ENCODE data around the gene ZNF197. TPM values are rescaled to one million over a fixed set of nuclear protein-coding genes. Genes with fewer than 3 reads are reported as not detected.
A peak's percentile ranks its signal among the peaks of the same experiment; 100 is the strongest.

Gene ZNF197
- total RNA-seq, 1 experiment from 2014 or later, result 15.8 TPM

GRCh38 chr3:44659015-44659414, 34.2 kb downstream of the ZNF197 start:
- no peaks in the 10 kb centered on the region for H3K27me3 Mint-ChIP-seq (ENCODE audit: insufficient read depth, unreplicated experiment)
- H3K4me3 Mint-ChIP-seq (ENCODE audit: unreplicated experiment), result no peak overlapping the region
- TF ChIP-seq CTCF (IDR thresholded peaks at IDR 0.05; ENCODE audit: unreplicated experiment), result no peak
- H3K4me1 Mint-ChIP-seq (ENCODE audit: insufficient read depth, unreplicated experiment), result no peaks in the 10 kb centered on the region
- peaks cover 73% of the 10 kb centered on the region for H3K36me3 Mint-ChIP-seq (ENCODE audit: insufficient read depth, unreplicated experiment)
- intact Hi-C loops (cut with micrococcal nuclease), result no loop called here
- H3K27ac Mint-ChIP-seq (ENCODE audit: low read depth, unreplicated experiment), result no peak overlapping the region
- H3K9me3 Mint-ChIP-seq (ENCODE audit: unreplicated experiment), result peaks cover 18% of the 10 kb centered on the region
- POLR2A ChIA-PET, result interaction anchor here (0.9 to 3.0 kb wide), 4 partner anchors 11 to 316 kb away, joined by 3 to 12 read pairs (median 3); partner anchors contain the start of gene ZNF35
- no peak for DNase-seq (ENCODE audit: unreplicated experiment)
- BruUV-seq (replicated peaks), result TSS peak; percentile 9
- CTCF ChIA-PET, result interaction anchor here (0.6 to 2.0 kb wide), 3 partner anchors 29 to 275 kb away, joined by 4 to 7 read pairs (median 4); no protein-coding TSS in a partner anchor

GRCh38 chr3:44659434-44659833, 34.6 kb downstream of the ZNF197 start:
- CTCF ChIA-PET, result interaction anchor here (0.6 to 2.0 kb wide), 2 partner anchors 29 to 275 kb away, joined by 4 to 7 read pairs; no protein-coding TSS in a partner anchor
- no peak overlapping the region for H3K4me3 Mint-ChIP-seq (ENCODE audit: unreplicated experiment)
- no peak for TF ChIP-seq CTCF (IDR thresholded peaks at IDR 0.05; ENCODE audit: unreplicated experiment)
- intact Hi-C loops (cut with micrococcal nuclease), result no loop called here
- H3K4me1 Mint-ChIP-seq (ENCODE audit: insufficient read depth, unreplicated experiment), result no peaks in the 10 kb centered on the region
- H3K36me3 Mint-ChIP-seq (ENCODE audit: insufficient read depth, unreplicated experiment), result peaks cover 69% of the 10 kb centered on the region
- POLR2A ChIA-PET, result interaction anchor here (0.9 to 3.0 kb wide), 3 partner anchors 11 to 316 kb away, joined by 3 to 12 read pairs (median 3); partner anchors contain the start of gene ZNF35
- DNase-seq (ENCODE audit: unreplicated experiment), result no peak
- H3K27ac Mint-ChIP-seq (ENCODE audit: low read depth, unreplicated experiment), result no peak overlapping the region
- BruUV-seq (replicated peaks), result no TSS peak
- H3K9me3 Mint-ChIP-seq (ENCODE audit: unreplicated experiment), result peaks cover 22% of the 10 kb centered on the region
- no peaks in the 10 kb centered on the region for H3K27me3 Mint-ChIP-seq (ENCODE audit: insufficient read depth, unreplicated experiment)

GRCh38 chr3:44661189-44661588, 36.4 kb downstream of the ZNF197 start:
- no peak overlapping the region for H3K27ac Mint-ChIP-seq (ENCODE audit: low read depth, unreplicated experiment)
- POLR2A ChIA-PET, result interaction anchor here (1.3 to 3.0 kb wide), 2 partner anchors 8 to 13 kb away, joined by 3 to 12 read pairs; partner anchors contain the start of gene ZNF35
- peaks cover 56% of the 10 kb centered on the region for H3K36me3 Mint-ChIP-seq (ENCODE audit: insufficient read depth, unreplicated experiment)
- H3K27me3 Mint-ChIP-seq (ENCODE audit: insufficient read depth, unreplicated experiment), result no peaks in the 10 kb centered on the region
- intact Hi-C loops (cut with micrococcal nuclease), result no loop called here
- H3K4me3 Mint-ChIP-seq (ENCODE audit: unreplicated experiment), result no peak overlapping the region
- peak; percentile 21 for TF ChIP-seq CTCF (IDR thresholded peaks at IDR 0.05; ENCODE audit: unreplicated experiment)
- CTCF ChIA-PET, result interaction anchor here (0.5 to 1.1 kb wide), 4 partner anchors 9 to 286 kb away, joined by 3 to 7 read pairs (median 4); no protein-coding TSS in a partner anchor
- DNase-seq (ENCODE audit: unreplicated experiment), result no peak
- no TSS peak for BruUV-seq (replicated peaks)
- H3K4me1 Mint-ChIP-seq (ENCODE audit: insufficient read depth, unreplicated experiment), result no peaks in the 10 kb centered on the region
- peaks cover 27% of the 10 kb centered on the region for H3K9me3 Mint-ChIP-seq (ENCODE audit: unreplicated experiment)

- intact Hi-C loops (cut with micrococcal nuclease), result no loop called here
- Mint-ChIP-seq H3K27ac (ENCODE audit: low read depth, unreplicated experiment) (no peak overlapping the region), H3K4me3 (ENCODE audit: unreplicated experiment) (no peak overlapping the region), H3K9me3 (ENCODE audit: unreplicated experiment) (peaks cover 18% of the 10 kb centered on the region), H3K4me1 (ENCODE audit: insufficient read depth, unreplicated experiment) (no peaks in the 10 kb centered on the region), H3K27me3 (ENCODE audit: insufficient read depth, unreplicated experiment) (no peaks in the 10 kb centered on the region), H3K36me3 (ENCODE audit: insufficient read depth, unreplicated experiment) (peaks cover 27% of the 10 kb centered on the region)
- no peak for DNase-seq (ENCODE audit: unreplicated experiment)
- ChIA-PET POLR2A (interaction anchor here (0.5 kb wide), 1 partner anchor 329 kb away, joined by 4 read pairs; no protein-coding TSS in a partner anchor), CTCF (no interaction called here)
- TF ChIP-seq CTCF (IDR thresholded peaks at IDR 0.05; ENCODE audit: unreplicated experiment), result no peak
- no TSS peak for BruUV-seq (replicated peaks)
Observed at GRCh38 chr3:44665173-44665572, 40.3 kb downstream of the ZNF197 start.
